ENCODE data around the gene KCNH1. TPM values are rescaled to one million over a fixed set of nuclear protein-coding genes. Genes with fewer than 3 reads are reported as not detected.
"Not testable (repeated sequence)": the region's sequence is repeated elsewhere in the genome, so short reads cannot be mapped to it uniquely, and the experiment has no call there.

The KCNH1 gene
- total RNA-seq, 1 donor from 2014 or later, result 2.4 TPM

DNA sequence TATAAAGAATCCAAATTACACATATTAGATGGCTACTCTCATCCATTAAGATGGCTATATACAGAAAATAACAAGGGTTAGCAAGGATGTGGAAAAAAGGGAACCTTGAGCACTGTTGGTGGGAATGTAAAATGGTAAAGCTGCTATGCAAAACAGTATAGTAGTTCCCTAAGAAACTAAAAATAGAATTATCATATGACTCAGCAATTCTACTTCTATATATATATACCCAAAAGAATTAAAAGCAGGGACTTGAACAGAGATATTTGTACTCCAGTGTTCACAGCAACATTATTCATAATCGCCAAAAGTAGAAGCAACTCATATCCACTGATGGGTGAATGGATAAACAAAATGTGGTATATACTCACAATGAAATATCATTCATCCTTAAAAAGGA is 126.1 kb downstream of the KCNH1 start:
- no peak overlapping the region for H3K27ac Mint-ChIP-seq
- no peaks in the 10 kb centered on the region for H3K9me3 Mint-ChIP-seq
- no peaks in the 10 kb centered on the region for H3K36me3 Mint-ChIP-seq
- peaks cover 22% of the 10 kb centered on the region for H3K27me3 Mint-ChIP-seq
- DNase-seq (ENCODE audit: extremely low spot score, unreplicated experiment), result no peak
- H3K4me1 Mint-ChIP-seq (ENCODE audit: unreplicated experiment), result no peaks in the 10 kb centered on the region
- no peak overlapping the region for H3K4me3 Mint-ChIP-seq
- TF ChIP-seq, protein P1, sequence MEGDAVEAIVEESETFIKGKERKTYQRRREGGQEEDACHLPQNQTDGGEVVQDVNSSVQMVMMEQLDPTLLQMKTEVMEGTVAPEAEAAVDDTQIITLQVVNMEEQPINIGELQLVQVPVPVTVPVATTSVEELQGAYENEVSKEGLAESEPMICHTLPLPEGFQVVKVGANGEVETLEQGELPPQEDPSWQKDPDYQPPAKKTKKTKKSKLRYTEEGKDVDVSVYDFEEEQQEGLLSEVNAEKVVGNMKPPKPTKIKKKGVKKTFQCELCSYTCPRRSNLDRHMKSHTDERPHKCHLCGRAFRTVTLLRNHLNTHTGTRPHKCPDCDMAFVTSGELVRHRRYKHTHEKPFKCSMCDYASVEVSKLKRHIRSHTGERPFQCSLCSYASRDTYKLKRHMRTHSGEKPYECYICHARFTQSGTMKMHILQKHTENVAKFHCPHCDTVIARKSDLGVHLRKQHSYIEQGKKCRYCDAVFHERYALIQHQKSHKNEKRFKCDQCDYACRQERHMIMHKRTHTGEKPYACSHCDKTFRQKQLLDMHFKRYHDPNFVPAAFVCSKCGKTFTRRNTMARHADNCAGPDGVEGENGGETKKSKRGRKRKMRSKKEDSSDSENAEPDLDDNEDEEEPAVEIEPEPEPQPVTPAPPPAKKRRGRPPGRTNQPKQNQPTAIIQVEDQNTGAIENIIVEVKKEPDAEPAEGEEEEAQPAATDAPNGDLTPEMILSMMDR (conservative IDR thresholded peaks at IDR 0.05), result no peak

DNA sequence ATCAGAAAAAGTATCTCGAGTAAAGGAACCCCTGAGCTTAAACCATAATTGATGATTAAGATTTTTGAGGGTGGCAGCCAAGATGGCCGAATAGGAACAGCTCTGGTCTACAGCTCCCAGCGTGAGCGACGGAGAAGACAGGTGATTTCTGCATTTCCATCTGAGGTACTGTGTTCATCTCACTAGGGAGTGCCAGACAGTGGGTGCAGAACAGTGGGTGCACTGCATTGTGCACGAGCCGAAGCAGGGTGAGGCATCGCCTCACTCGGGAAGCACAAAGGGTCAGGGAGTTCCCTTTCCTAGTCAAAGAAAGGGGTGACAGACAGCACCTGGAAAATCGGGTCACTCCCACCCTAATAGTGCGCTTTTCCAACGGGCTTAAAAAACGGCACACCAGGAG is 138.0 kb downstream of the KCNH1 start:
- H3K27ac Mint-ChIP-seq; H3K9me3 Mint-ChIP-seq; H3K4me3 Mint-ChIP-seq; DNase-seq (ENCODE audit: extremely low spot score, unreplicated experiment); H3K36me3 Mint-ChIP-seq; H3K4me1 Mint-ChIP-seq (ENCODE audit: unreplicated experiment): not testable (repeated sequence)
- H3K27me3 Mint-ChIP-seq, result peaks cover 16% of the 10 kb centered on the region

DNA sequence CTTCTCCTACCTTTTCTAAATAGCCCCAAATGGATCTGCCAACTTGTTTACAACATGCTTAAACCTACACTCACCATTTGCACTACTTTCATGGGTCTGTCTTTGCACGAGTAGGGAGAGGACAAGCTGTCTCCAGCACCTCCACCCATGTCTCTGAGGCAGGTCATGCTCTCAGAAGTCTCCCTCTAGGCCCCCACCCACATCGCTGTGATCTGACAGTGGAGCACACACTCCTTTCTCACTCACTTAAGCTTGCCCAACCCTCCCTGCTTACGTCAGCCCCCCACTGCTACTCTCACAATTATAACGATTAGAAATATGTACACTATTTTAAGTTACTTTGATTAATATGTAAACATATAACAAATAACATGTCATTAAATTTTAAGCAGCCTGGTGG is 141.1 kb downstream of the KCNH1 start:
- no peak for DNase-seq (ENCODE audit: extremely low spot score, unreplicated experiment)
- Mint-ChIP-seq H3K4me1 (ENCODE audit: unreplicated experiment) (peaks cover 5% of the 10 kb centered on the region), H3K36me3 (no peaks in the 10 kb centered on the region), H3K9me3 (peaks cover 6% of the 10 kb centered on the region), H3K27ac (no peak overlapping the region), H3K4me3 (no peak overlapping the region), H3K27me3 (peaks cover 8% of the 10 kb centered on the region)
- TF ChIP-seq, protein P1 (conservative IDR thresholded peaks at IDR 0.05), result no peak

DNA sequence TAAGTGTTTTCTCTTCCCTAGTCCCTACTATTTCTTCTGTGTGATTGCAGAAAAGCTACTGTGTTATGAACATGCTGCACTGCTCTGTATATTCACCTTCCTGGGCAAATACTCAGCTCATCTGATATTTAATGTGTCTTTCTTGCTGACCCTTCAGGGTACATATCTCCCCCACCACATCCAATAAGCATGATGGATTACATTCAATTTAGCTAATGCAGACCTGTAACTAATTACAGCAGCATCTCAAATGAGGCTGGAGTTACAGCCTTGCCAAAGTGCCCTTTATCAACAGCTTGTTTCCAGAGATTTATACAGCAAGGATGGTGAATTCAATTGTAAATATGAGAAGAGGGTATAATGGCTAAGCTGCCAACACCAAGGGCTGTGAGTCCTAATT is 144.0 kb downstream of the KCNH1 start:
- H3K27ac Mint-ChIP-seq, result no peak overlapping the region
- H3K27me3 Mint-ChIP-seq, result peaks cover 10% of the 10 kb centered on the region
- peaks cover 9% of the 10 kb centered on the region for H3K9me3 Mint-ChIP-seq
- peaks cover 5% of the 10 kb centered on the region for H3K4me1 Mint-ChIP-seq (ENCODE audit: unreplicated experiment)
- no peaks in the 10 kb centered on the region for H3K36me3 Mint-ChIP-seq
- no peak for DNase-seq (ENCODE audit: extremely low spot score, unreplicated experiment)
- no peak overlapping the region for H3K4me3 Mint-ChIP-seq
- TF ChIP-seq, protein P1 (conservative IDR thresholded peaks at IDR 0.05), result no peak

DNA sequence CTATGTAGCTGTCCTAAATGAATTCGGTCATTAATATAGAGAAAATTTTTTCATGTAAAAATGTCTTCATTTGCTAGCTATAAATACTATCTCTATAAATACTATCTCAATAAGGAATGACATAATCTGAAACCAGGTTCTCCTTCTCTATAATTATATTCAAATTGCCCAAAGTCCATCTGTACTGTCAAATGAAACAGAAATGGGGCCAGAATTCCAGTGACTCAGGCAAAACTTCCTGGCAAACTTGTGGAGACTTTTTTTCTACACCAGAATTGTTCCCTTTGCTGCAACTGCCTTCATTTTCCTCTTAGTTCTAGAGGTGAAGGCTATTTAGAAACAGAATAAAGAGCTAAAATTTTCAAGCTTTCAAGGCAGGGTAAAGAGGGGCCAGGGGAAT is 152.5 kb downstream of the KCNH1 start:
- Mint-ChIP-seq H3K9me3 (peaks cover 10% of the 10 kb centered on the region), H3K4me3 (no peak overlapping the region), H3K27me3 (peaks cover 10% of the 10 kb centered on the region), H3K27ac (no peak overlapping the region), H3K4me1 (ENCODE audit: unreplicated experiment) (no peaks in the 10 kb centered on the region), H3K36me3 (no peaks in the 10 kb centered on the region)
- TF ChIP-seq, protein P1 (conservative IDR thresholded peaks at IDR 0.05), result no peak
- DNase-seq (ENCODE audit: extremely low spot score, unreplicated experiment), result no peak

DNA sequence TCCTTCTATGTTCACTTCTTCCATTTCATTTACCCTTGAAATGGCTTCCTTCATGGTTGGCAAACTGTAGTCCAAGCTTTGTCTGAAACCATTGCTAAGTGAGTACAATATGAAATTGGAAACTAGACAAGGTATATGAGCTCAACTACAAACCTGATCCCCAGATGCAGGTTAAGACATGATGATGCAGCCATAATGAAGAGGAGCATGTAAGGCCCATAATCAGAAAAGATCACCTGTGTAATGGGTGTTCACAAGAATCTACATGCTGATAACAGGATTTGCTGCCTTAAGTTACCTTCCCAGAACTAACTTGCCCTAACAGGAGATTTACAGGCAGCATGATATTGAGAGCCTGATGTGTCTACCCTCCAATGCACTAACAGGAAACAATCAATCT is 153.9 kb downstream of the KCNH1 start:
- Mint-ChIP-seq H3K36me3 (no peaks in the 10 kb centered on the region), H3K27ac (no peak overlapping the region), H3K4me3 (no peak overlapping the region), H3K27me3 (peaks cover 5% of the 10 kb centered on the region), H3K9me3 (peaks cover 5% of the 10 kb centered on the region), H3K4me1 (ENCODE audit: unreplicated experiment) (no peaks in the 10 kb centered on the region)
- DNase-seq (ENCODE audit: extremely low spot score, unreplicated experiment), result no peak
- TF ChIP-seq, protein P1 (conservative IDR thresholded peaks at IDR 0.05), result no peak

Measured in type B pancreatic cell (in vitro differentiated cells).